Stimulated activated CD4-positive, alpha-beta T cell treated with anti-CD3 and anti-CD28 coated beads, Interleukin-4, amount 100 ng/mL, for 48 hours (primary cell): ENCODE data around the gene SPECC1L.

Experiments used
- DNase-seq, 2 donors: peaks; one replicate each; pipeline ENCODE4 v3.0.0-alpha.2; 2020; ENCODE audit warnings: low read depth in 2 of 2

Gene SPECC1L

DNA sequence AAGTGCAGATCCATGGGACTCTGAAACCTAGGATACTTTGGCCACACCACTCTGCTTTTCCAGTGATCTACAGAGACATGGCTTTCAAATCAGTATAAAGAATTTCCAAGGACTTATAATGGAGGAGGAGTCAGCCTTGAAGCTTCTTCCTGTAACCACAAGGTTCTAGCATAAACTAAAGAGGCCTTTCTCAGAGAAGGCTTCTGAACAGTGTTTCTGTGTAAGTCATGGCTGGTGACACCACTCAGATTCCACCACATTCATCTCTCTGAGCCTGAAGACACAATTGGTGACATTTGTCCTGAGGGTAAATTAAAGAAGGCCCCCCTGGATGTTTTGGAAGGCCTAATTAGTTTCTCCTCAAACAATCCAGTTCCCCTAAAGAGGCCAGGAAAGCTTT is 127.8 kb downstream of the SPECC1L start:
- DNase-seq: no peak

DNA sequence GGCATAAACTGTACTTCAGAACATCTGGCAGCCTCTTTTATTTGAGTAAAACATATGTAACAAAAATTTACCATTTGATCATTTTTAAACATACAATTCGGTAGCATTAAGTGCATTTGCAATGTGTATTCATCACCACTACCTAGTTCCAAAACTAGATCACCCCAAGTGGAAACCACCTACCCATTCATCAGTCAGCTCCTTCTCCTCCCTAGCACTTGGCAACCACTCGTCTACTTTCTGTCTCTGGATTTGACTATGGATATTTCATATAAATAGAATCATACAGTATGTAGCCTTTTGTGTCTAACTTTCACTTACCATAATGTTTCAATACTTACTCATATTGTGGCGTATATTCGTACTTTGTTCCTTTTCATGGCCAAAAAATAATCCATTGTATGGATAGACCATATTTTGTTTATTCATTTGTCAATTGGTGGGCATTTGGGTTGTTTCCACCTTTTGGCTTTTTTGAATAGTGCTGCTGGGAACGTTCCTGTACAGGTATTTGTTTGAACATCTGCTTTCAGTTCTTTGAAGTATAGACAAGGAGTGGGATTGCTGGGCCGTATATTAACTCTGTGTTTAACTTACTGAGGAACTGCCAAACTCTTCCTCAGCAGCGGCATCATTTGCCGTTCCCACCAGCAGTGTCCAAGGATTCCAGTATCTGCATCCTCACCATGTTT is 129.5 kb downstream of the SPECC1L start:
- DNase-seq: no peak

DNA sequence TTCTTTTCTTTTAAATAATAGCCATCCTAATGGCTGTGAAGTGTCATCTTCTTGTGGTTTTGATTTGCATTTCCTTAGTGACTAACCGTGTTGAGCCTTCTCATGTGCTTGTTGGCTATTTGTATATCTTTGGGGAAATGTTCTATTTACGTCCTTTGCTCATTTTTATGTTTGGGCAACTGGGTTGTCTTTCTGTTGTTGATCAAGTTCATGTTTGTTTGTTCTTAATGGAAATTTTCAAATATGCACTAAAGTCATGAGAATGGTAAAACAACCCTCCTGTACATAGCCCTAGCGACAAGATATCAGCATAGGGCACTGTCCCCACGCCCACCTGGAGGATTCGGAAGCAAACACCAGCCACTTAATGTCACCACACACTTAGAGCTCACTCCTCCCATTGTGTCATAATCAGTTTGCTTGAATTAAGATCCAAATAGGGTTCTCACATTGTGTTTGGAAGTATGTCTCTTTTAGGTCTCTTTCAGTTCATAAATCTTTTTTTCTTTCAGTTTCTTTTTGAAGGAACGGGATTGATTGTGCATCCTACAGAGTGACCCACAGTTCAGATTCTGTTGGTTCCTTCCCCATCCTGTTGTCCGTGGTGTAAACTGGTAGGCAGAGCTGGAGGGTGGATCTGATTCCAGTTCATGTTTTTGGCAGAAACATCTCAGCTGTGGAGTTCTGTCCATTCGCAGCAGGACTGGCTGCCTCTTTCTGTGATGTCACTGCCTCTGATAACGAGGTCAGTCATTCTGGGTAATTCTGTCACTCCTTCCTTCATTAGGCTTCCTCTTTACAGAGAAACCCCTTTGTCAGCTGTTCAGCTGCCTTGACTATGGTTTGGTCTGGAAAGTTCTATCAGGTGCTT is 130.3 kb downstream of the SPECC1L start:
- DNase-seq: no peak

DNA sequence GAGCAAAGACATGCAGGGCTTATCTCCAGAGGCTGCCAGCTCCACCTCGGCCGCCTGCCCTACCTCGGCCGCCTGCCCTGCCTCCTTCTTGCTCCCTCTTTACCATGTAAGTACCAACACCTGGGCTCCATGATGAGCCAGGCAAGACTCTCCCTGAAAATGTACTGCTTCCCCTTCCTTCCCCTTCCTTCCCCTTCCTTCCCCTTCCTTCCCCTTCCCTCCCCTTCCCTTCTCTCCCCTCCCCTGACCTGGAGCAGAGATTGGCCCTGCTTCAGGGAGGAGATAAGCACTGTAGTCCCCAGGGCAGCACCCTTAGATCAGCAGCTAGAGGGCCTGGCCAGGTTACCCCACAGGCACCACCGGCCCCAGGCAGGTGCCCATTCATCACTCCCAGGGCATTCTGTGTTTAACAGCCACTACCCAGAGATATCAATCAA is 131.3 kb downstream of the SPECC1L start:
- DNase-seq: no peak

DNA sequence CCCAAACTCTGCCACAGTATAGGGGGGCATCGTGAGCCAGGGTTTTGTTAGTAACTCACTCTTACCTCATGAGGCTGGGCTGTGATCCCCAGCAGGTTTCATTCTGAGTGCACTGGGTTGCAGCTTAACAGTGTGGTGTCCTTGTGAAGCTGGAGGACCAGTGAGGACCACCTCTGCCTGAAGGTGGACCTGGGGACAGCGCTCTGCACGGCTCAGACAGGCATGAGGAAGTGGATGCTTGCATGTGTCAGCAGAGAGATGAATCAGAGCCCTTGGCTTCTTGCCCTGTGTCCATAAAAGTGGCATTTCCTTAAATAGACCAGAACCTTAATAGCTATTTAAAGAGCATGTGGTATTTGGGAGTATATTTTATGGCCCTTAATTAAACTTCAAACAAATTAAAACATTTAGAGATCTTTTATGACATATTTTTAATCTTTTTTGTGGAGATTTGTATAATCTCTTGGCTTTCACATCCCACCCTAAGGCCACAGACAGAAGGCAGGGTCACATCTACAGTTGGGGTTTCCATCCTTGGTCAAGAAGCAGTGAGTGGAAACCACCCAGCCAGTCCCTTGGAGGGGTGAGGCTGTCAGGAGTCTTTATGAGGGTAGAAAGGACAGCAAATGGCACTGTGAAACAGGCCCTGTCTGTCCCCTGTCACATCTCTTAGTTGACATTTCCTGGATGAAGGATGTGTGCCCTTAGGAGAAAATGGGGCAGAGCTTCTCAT is 132.0 kb downstream of the SPECC1L start:
- DNase-seq: no peak

DNA sequence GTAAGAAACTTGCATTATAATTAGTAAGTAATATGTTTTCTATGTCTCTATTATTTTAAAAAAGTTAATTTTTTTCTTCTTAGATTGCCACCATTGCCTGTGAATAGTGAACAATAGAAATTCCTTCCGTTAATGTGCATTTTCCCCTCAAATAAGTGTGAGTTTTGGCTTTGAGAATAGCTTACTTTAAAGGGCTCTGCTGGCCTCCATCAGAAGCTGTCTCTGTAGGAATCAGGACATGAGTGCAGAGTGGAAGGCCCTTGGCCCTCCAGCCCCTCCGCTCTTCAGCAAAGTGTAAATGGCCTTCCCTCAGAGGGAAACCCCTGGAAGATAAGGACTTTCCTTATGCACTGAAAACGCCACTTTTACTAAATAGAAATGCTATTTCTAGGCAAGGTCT is 132.7 kb downstream of the SPECC1L start:
- no peak for DNase-seq

DNA sequence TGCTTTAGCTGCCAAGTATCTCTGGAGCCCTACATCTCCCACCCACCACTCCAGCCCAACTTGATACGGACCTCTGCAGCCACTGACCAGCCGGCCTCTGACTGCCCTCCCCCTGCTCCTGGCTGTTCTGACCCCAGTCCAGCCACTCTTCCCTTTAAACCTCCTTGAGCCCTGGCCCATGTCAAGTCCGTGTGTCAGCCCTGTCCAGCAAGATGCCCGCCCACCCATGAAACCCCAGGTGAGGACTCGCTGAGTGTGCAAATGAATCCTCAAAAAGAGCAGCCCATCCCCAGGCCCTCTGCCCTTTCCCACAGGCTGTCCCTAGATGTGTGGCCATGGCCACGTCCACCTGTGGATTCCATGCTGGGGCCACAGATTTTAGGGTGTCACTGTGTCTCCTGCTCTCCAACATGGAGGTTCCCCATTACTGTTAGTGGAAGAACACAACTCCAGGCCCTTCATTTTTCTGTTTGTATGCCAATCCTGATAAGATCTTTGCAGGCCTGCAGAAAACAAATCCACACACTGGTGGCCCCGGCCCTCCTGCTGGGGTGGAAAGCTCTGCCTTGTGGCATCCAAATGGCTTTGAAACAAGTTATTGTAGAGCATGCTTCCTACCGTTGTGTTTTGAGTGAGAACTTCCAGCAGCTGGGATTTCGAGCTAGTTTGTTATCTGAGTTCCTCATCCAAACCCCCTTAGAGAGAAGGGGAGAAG is 134.1 kb downstream of the SPECC1L start:
- no peak for DNase-seq

DNA sequence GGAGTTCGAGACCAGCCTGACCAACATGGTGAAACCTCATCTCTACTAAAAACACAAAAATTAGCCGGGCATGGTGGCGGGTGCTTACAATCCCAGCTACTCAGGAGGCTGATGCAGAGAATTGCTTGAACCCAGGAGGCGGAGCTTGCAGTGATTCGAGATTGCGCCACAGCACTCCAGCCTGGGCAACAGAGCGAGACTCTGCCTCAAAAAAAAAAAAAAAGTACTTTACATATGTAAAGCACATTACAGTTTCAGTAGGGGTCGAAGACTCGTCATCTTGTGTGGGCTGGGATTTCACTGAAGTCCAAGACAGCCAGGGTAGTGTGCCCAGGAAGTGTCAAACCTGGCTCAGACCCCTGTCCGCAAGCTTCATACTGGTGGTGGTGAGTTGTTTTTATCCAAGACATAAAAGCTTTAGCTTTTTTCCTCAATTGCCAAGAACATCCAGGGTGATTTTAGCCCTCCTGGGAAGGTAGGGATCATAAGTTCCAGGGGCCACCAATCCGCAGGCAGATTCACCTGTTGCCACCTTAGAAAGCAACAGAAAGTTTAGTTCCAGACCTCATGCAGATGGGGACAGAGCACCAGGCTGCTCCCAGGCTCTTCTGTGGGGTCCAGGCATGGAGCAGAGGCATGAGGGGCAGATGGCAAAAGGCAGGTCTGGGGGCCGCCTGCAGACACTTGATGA is 135.1 kb downstream of the SPECC1L start:
- DNase-seq: no peak

DNA sequence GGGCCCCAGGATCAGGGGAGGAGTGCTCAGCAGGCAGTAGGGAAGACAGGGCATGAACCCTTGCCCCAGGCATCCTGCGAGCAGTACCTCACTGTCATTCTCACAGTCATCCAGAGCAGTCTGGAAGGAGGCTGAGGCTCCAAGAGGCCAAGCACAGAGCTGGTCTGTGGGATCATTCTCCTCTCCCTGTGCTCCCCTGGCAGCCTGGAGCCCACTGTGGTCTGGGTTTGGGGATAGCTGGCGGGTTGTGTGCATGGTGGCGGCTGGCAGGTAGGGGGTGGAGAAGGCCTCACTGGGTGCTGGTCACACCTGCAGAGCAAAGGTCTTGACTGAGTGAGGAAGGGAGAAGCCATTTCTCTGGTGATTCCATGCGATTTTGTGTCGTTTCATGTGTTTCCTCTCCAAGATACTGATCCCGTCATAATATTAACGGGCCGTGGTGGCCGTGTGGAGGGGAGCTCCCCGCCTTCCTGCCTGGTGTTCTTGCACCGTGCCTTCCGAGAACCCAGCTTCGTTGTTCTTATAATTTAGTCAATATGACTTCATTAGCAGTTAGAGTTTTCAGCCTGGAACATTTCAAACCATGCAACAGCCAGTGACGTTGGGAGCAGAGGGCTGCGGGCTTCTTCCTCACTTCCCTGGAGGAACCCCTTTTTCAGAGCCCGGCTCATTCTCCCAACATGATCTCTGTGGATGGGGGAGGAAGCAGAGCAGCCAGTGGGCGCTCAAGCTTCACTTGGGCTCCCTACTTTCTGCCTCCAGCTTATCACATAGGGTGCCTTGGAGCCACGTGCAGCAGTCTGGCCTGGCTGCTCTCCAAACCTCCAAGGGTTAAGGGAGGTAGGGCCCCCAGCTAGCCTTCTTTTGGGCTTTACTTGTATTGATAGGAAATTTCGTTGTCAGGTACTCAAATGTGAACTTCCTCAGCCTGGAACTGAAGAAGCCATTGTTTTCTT is 136.0 kb downstream of the SPECC1L start:
- no peak for DNase-seq

DNA sequence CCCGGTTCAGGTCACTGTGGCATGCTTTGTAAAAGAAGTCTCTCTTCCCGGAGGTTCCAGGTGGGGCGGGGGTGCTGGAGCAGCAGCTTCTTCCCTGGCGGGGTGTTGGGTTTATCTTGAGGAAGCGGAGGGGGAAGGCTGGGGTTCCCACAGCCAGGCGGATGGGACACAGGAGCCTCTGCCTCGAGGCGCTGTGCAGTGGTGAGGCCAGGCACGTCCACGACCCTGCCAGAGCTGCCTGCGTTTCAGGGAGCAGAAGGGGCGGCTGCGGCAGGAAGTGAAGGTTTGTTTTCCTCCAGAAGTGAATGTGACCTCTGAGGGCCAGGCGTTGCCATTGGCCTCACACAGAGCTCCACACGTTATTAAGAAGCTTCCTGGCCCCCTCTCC is 136.6 kb downstream of the SPECC1L start:
- no peak for DNase-seq

DNA sequence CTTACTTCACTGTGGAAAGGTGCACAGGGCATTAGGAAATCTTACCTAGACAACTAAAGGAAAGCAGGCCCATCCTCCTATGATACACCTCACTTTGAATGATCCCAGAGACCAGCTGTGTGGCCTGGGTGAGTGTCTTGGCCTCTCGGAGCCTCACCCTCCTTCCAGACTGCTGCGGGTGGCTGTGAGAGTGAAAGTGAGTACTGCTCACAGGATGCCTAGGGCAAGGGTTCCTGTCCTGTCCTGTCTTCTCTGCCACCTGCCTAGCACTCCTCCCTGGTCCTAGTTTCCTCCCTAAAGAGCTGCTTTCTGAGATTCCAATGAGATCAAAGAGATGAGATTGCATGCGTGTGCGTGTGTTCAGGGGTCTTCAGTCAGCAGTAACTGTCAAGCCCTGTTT is 137.3 kb downstream of the SPECC1L start:
- no peak for DNase-seq

DNA sequence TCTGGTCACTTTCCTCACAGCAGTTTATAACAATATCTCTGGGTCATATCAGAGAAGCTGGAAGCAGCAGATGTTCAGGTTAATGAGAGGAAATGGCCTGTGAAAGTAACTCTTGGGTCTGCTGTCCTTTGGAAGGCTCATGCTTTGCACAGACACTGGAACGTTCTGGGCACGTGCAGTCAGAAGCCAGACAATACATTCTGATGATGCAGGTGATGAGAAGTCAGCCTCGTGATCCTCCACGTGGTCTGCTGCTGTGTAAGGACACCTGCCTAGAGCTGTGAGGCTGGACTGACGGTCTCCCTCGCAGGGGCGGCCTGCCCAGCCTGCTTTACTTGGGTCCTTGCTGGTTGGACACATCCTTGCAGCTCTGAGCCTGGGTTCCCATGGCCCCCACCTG is 138.0 kb downstream of the SPECC1L start:
- DNase-seq: no peak

DNA sequence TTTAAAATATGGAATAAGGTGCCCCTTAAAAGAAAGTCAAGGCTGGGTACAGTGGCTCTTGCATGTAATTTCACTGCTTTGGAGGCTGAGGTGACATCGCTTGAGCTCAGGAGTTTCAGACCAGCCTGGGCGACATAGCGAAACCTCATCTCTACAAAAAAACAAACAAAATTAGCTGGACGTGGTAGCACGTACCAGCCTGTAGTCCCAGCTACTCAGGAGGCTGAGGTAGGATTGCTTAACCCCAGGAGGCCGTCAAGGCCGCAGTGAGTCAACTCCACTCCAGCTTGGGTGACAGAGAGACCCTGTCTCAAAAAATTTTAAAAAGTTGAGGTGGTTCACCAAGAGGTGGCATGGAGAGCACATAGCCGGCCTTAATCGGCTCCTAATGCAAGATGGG is 139.1 kb downstream of the SPECC1L start:
- no peak for DNase-seq

DNA sequence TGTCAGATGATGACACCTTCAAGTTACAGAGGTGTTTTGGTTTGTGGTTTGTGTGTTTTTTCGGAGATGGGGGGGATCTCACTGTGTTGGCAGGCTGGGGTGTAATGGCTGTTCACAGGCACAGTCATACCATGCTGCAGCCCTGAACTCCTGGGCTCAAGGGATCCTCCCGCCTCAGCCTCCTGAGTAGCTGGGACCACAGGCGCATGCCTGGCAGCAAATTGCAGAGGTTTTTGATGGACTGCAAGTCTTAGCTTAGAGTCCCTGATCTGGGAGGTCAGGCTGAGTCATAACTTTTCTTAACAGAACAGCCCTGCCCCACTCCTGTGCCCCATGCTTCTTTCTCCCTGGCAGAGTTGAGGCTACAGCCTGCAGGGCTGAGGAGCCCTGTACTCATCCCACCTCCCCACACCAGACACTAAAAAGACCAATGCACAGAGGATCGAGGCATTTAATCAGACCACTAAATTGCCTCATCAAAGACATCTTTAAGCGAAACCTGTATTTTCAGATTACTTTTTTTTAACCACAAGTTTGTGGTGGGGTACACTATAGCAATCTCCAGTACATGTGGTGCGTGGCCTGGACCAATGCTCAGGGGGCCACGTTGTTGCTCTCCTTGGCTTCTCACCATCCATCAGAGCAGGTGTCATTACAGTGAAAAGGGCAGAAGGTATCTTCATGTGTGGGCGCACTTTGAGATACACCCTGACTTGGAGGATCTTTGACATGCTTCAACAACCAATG is 139.7 kb downstream of the SPECC1L start:
- no peak for DNase-seq

DNA sequence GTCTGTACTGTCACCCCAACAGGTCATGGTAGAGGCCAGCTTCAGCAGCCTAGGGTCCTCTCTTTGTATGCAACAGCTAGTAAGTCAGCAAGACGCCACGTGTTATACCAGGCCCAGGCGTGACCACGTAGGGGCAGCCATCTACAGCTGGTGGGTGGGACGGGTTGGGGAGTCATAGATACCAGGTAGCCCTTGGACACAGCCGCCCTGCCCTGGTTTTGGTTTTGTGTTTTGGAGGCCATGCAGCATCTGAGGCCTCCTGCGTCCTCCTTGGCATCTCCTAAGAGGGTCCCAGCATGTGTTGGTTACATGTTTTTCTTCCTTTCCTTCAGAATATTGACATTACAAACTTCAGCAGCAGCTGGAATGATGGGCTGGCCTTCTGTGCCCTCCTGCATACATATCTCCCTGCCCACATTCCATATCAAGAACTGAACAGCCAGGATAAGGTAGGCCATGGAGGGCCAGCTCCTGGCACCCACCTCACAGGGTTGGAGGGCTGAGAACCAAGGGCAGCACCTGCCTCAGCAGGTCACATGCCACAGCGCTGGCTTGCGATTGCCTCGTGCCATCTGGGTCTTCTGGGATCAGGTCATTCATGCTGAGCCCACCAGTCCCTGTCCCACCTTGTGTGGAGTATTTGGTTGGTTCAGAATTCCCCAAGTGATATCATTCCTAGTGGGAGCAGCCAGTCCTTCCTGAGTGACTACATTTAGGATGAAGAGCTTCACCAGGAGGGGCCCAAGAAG is 140.8 kb downstream of the SPECC1L start:
- DNase-seq: no peak

DNA sequence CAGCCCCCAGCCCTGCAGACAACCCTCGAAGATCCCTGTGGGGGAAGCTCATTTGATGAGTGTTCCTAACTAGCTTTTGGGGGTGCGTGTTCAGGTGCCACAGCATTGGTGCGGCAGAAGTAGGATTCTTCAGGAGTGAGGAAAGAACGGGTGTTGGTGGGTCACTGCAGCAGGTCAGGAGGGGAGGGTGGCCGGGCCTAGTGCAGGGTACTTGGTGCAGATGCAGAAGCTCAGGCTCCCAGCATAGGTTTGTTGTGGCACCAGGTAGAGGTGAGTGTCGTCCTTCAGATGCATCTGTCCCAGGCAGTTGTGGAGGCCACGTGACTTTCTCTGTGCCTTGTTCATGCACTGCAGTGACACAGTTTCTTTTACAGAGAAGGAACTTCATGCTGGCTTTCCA is 141.6 kb downstream of the SPECC1L start:
- no peak for DNase-seq

DNA sequence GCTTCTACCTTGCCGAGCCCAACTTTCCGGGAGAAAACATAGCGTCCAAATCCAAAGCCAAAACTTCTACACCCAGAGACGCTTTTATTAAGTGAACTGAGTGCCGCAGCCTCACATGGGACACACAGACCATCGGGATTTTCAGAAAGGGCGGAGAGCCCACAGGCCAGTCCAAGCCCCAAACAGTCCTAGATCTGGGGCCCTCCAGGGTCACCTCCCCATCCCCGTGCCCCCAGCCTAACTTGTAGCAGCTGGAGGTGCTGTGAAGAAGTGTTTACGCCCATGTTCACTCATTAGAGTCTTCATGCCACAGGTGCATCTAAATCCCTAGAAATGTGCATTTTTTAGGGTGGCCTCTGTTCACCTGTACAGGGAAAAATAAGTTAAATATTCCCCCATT is 142.6 kb downstream of the SPECC1L start:
- no peak for DNase-seq

DNA sequence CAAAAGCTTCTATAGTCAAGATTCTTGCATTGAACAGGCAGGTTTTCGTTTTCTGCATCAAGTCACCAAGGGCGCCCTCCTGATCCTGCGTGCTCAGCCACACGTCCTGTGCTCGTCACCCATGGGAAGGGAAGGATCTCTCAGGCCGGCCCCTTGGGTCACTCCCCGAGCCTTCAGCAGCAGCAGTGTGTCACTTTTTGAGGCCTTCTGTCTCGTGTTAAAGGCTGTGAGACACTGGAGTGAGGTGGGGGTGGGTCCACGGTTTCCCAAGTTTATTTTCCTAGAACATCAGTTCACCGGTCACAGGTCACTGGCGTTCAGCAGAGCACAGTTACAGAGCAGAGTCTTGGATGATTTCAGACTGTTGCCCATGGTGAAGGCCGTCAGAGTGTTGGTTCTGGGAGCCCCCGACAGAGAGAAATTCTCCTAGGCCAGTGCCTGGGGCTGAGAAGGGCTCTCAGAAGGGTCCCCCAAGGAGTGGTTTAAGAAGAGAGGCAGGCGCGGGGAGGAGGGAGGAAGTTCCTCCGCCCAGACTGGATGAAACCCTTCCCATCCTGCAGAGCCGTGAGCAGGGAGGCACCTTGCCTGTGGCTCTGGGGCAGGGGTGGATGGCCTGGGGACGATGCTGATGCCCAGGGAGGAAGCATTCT is 143.2 kb downstream of the SPECC1L start:
- DNase-seq: no peak
